ENCODE measurements around the gene CACNA1S.

CACNA1S gene

GRCh38 chr1:201077736-201078135 lies 34.5 kb downstream of the CACNA1S start:
- DNase-seq (ENCODE audit: low read depth): no peak
- no peak overlapping the region for H3K4me3 ChIP-seq (ENCODE audit: low read length)
- no peak for TF ChIP-seq CTCF (conservative IDR thresholded peaks at IDR 0.05; ENCODE audit: low read depth, low read length)

- TF ChIP-seq CTCF (conservative IDR thresholded peaks at IDR 0.05; ENCODE audit: low read depth, low read length): no peak
- no peak overlapping the region for H3K4me3 ChIP-seq (ENCODE audit: low read length)
- no peak for DNase-seq (ENCODE audit: low read depth)
Observed at GRCh38 chr1:201077116-201077515, 35.1 kb downstream of the CACNA1S start.

GRCh38 chr1:201076092-201076491 lies 36.1 kb downstream of the CACNA1S start:
- TF ChIP-seq CTCF (conservative IDR thresholded peaks at IDR 0.05; ENCODE audit: low read depth, low read length): no peak

GRCh38 chr1:201074018-201074417 lies 38.2 kb downstream of the CACNA1S start:
- DNase-seq (ENCODE audit: low read depth): no peak
- no peak overlapping the region for H3K4me3 ChIP-seq (ENCODE audit: low read length)
- TF ChIP-seq CTCF (conservative IDR thresholded peaks at IDR 0.05; ENCODE audit: low read depth, low read length): no peak

More at GRCh38 chr1:201076092-201076491, 36.1 kb downstream of the CACNA1S start:
- H3K4me3 ChIP-seq (ENCODE audit: low read length): no peak overlapping the region
- DNase-seq (ENCODE audit: low read depth): no peak

GRCh38 chr1:201072922-201073321 lies 39.3 kb downstream of the CACNA1S start:
- no peak for TF ChIP-seq CTCF (conservative IDR thresholded peaks at IDR 0.05; ENCODE audit: low read depth, low read length)
- DNase-seq (ENCODE audit: low read depth): no peak
- H3K4me3 ChIP-seq (ENCODE audit: low read length): no peak overlapping the region

- no peak for DNase-seq (ENCODE audit: low read depth)
- TF ChIP-seq CTCF (conservative IDR thresholded peaks at IDR 0.05; ENCODE audit: low read depth, low read length): no peak
- no peak overlapping the region for H3K4me3 ChIP-seq (ENCODE audit: low read length)
Observed at GRCh38 chr1:201072149-201072548, 40.1 kb downstream of the CACNA1S start.

DNA sequence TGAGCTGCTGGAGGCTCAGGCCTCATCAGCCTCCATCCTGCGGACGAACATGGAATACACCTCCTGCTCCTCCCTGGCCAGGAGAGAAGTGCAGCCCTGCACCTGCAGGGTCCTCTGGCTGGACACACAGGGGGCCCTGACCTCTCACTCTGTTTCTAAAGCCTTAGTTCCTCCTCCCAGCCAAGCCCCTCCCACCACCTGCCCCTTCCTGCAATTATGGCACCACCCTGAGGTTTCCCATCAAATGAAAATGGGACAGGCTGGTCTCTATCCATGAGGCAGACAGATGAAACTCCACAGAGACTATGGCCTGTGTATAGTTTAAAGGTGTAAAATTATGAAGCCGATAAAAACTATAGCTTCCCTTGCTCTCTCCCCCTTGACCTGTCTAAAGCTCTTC lies 42.6 kb downstream of the CACNA1S start:
- DNase-seq (ENCODE audit: low read depth): no peak
- no peak overlapping the region for H3K4me3 ChIP-seq (ENCODE audit: low read length)
- no peak for TF ChIP-seq CTCF (conservative IDR thresholded peaks at IDR 0.05; ENCODE audit: low read depth, low read length)
